Urinary bladder (tissue), 4 donors: ENCODE results near the gene STT3A. TPM values are rescaled to one million over a fixed set of nuclear protein-coding genes. Genes with fewer than 3 reads are reported as not detected.

Experiments
- DNase-seq: peaks from one replicate; pipeline ENCODE4 v3.0.0-alpha.2; 2015; ENCODE audit errors: extremely low spot score
- H3K27ac ChIP-seq: one replicate; pipeline ENCODE4 v1.5.1; 2013; ENCODE audit warnings: low read depth, mild to moderate bottlenecking, moderate library complexity
- H3K36me3 ChIP-seq: one replicate; pipeline ENCODE4 v1.6.1; 2013; ENCODE audit warnings: mild to moderate bottlenecking, moderate library complexity; ENCODE audit not compliant: insufficient read depth
- H3K4me1 ChIP-seq: one replicate; pipeline ENCODE4 v1.6.1; 2013; ENCODE audit warnings: mild to moderate bottlenecking, moderate library complexity; ENCODE audit not compliant: insufficient read depth
- H3K4me3 ChIP-seq: one replicate; pipeline ENCODE4 v1.5.1; 2013; ENCODE audit warnings: low read depth, low read length
- WGBS: extraction: QIAGEN DNeasy Blood & Tissue Kit; methylation state at CpG from one replicate; pipeline ENCODE4 v1.1.7; 2013; 5-methylcytosine and 5-hydroxymethylcytosine counted together
- polyA plus RNA-seq: library from polyadenylated mRNA; stranded (reverse); fragments of 200-250 nt; gene quantifications from one replicate; pipeline ENCODE4 v1.2.3, GENCODE V29; 2013
- total RNA-seq: library from RNA; depleted of rRNA; stranded (reverse); fragments of >200 nt; gene quantifications from one replicate; pipeline ENCODE4 v1.2.3, GENCODE V29; 2014
- donor health status: healthy with polysubstance abuse.
- donor health status: healthy.

The STT3A gene
- total and polyA plus RNA-seq, 2 donors = 66.1 to 145 TPM

- Histone ChIP-seq H3K36me3 (peaks cover 16% of the 10 kb centered on the region), H3K27ac (no peak overlapping the region), H3K4me1 (no peaks in the 10 kb centered on the region), H3K4me3 (no peak overlapping the region)
- 88% methylated on average over 3 of the region's 3 CpGs for WGBS
- no peak for DNase-seq
Observed at GRCh38 chr11:125603207-125603606, 10.6 kb downstream of the STT3A start.

- Histone ChIP-seq H3K27ac (no peak overlapping the region), H3K36me3 (peaks cover 17% of the 10 kb centered on the region), H3K4me1 (no peaks in the 10 kb centered on the region), H3K4me3 (no peak overlapping the region)
- DNase-seq = no peak
Observed at GRCh38 chr11:125605417-125605816, 12.8 kb downstream of the STT3A start.

GRCh38 chr11:125609545-125609944, 16.9 kb downstream of the STT3A start:
- Histone ChIP-seq H3K4me3 (no peak overlapping the region), H3K4me1 (no peaks in the 10 kb centered on the region), H3K36me3 (peaks cover 22% of the 10 kb centered on the region), H3K27ac (no peak overlapping the region)
- no peak for DNase-seq
- 88% methylated on average over 7 of the region's 7 CpGs for WGBS

- WGBS = 92% methylated on average over 4 of the region's 4 CpGs
- DNase-seq = no peak
- H3K4me3 ChIP-seq = no peak overlapping the region
- no peak overlapping the region for H3K27ac ChIP-seq
- H3K4me1 ChIP-seq = no peaks in the 10 kb centered on the region
- H3K36me3 ChIP-seq = peaks cover 12% of the 10 kb centered on the region
Observed at GRCh38 chr11:125618383-125618782, 25.7 kb downstream of the STT3A start.

GRCh38 chr11:125621995-125622394, 29.3 kb downstream of the STT3A start:
- Histone ChIP-seq H3K36me3 (peaks cover 4% of the 10 kb centered on the region), H3K27ac (no peak overlapping the region), H3K4me3 (no peak overlapping the region), H3K4me1 (no peaks in the 10 kb centered on the region)
- DNase-seq = no peak
- 63% methylated on average over 2 of the region's 2 CpGs for WGBS

- Histone ChIP-seq H3K36me3 (peaks cover 4% of the 10 kb centered on the region), H3K4me3 (no peak overlapping the region), H3K27ac (no peak overlapping the region), H3K4me1 (no peaks in the 10 kb centered on the region)
- no peak for DNase-seq
- WGBS = 72% methylated on average over 1 of the region's 1 CpG
Observed at GRCh38 chr11:125623064-125623463, 30.4 kb downstream of the STT3A start.

- WGBS = 53% methylated on average over 9 of the region's 9 CpGs
- H3K27ac ChIP-seq = peak within 1 kb of the TSS; percentile 93
- no peak for DNase-seq
- H3K4me3 ChIP-seq = peak within 1 kb of the TSS; percentile 55
- no peaks in the 10 kb centered on the region for H3K36me3 ChIP-seq
- no peaks in the 10 kb centered on the region for H3K4me1 ChIP-seq
Observed at GRCh38 chr11:125624756-125625213, 32.1 kb downstream of the STT3A start, which contains the start of gene CHEK1. Gene CHEK1, plus strand, starts transcription at chr11:125625163. Its CDS starts 1,606 bp downstream, at chr11:125626769.

- Histone ChIP-seq H3K36me3 (no peaks in the 10 kb centered on the region), H3K27ac (peak overlapping the region; percentile 93), H3K4me3 (peak overlapping the region; percentile 55), H3K4me1 (no peaks in the 10 kb centered on the region)
- no peak for DNase-seq
- under 1% methylated on average over 20 of the region's 20 CpGs for WGBS
Observed at GRCh38 chr11:125625225-125625629, 32.6 kb downstream of the STT3A start.

- under 1% methylated on average over 51 of the region's 51 CpGs for WGBS
- Histone ChIP-seq H3K36me3 (no peaks in the 10 kb centered on the region), H3K4me1 (no peaks in the 10 kb centered on the region), H3K4me3 (peak overlapping the region; percentile 55), H3K27ac (peak overlapping the region; percentile 93)
- DNase-seq = peak; percentile 80
Observed at GRCh38 chr11:125625630-125626287, 33.1 kb downstream of the STT3A start.

GRCh38 chr11:125626288-125626950, 33.8 kb downstream of the STT3A start:
- under 1% methylated on average over 18 of the region's 18 CpGs for WGBS
- DNase-seq = peak; percentile 6
- no peak overlapping the region for H3K27ac ChIP-seq
- H3K4me3 ChIP-seq = peak overlapping the region; percentile 55
- no peaks in the 10 kb centered on the region for H3K4me1 ChIP-seq
- no peaks in the 10 kb centered on the region for H3K36me3 ChIP-seq

- Histone ChIP-seq H3K4me3 (no peak overlapping the region), H3K27ac (no peak overlapping the region), H3K36me3 (no peaks in the 10 kb centered on the region), H3K4me1 (no peaks in the 10 kb centered on the region)
- 66% methylated on average over 7 of the region's 7 CpGs for WGBS
- no peak for DNase-seq
Observed at GRCh38 chr11:125627236-125627910, 34.7 kb downstream of the STT3A start.

GRCh38 chr11:125637840-125638239, 45.2 kb downstream of the STT3A start:
- WGBS = 91% methylated on average over 3 of the region's 3 CpGs
- no peak for DNase-seq
- H3K36me3 ChIP-seq = no peaks in the 10 kb centered on the region
- no peak overlapping the region for H3K27ac ChIP-seq
- no peaks in the 10 kb centered on the region for H3K4me1 ChIP-seq
- H3K4me3 ChIP-seq = no peak overlapping the region

- H3K4me1 ChIP-seq = no peaks in the 10 kb centered on the region
- H3K4me3 ChIP-seq = no peak overlapping the region
- WGBS = 94% methylated on average over 1 of the region's 1 CpG
- H3K27ac ChIP-seq = no peak overlapping the region
- DNase-seq = no peak
- no peaks in the 10 kb centered on the region for H3K36me3 ChIP-seq
Observed at GRCh38 chr11:125638315-125638714, 45.7 kb downstream of the STT3A start.

- no peak overlapping the region for H3K4me3 ChIP-seq
- DNase-seq = no peak
- no peak overlapping the region for H3K27ac ChIP-seq
- 97% methylated on average over 3 of the region's 3 CpGs for WGBS
- H3K4me1 ChIP-seq = no peaks in the 10 kb centered on the region
- H3K36me3 ChIP-seq = no peaks in the 10 kb centered on the region
Observed at GRCh38 chr11:125645871-125646270, 53.2 kb downstream of the STT3A start.
